ENCODE results near the gene FKBP15. TPM values are rescaled to one million over a fixed set of nuclear protein-coding genes. Genes with fewer than 3 reads are reported as not detected.
"Not testable (repeated sequence)": the region's sequence is repeated elsewhere in the genome, so short reads cannot be mapped to it uniquely, and the experiment has no call there.

The FKBP15 gene
- total RNA-seq, 1 donor from 2014 or later = 18.7 TPM

- DNase-seq = no peak
Observed at GRCh38 chr9:113143432-113144227, 77.4 kb downstream of the FKBP15 start.

GRCh38 chr9:113140896-113141295 is 80.2 kb downstream of the FKBP15 start:
- not testable (repeated sequence) for DNase-seq

GRCh38 chr9:113139953-113140352 is 81.1 kb downstream of the FKBP15 start:
- DNase-seq = no peak

- no peak for DNase-seq
Observed at GRCh38 chr9:113139225-113139829, 81.8 kb downstream of the FKBP15 start.

GRCh38 chr9:113138760-113139159 is 82.3 kb downstream of the FKBP15 start:
- no peak for DNase-seq

GRCh38 chr9:113137196-113138168 is 83.6 kb downstream of the FKBP15 start:
- DNase-seq = no peak

GRCh38 chr9:113131689-113132151 is 89.4 kb downstream of the FKBP15 start:
- peak; percentile 54 for DNase-seq

GRCh38 chr9:113129884-113130283 is 91.2 kb downstream of the FKBP15 start:
- no peak for DNase-seq

GRCh38 chr9:113129466-113129865 is 91.6 kb downstream of the FKBP15 start:
- no peak for DNase-seq

GRCh38 chr9:113125386-113126035 is 95.6 kb downstream of the FKBP15 start:
- DNase-seq = no peak

- not testable (repeated sequence) for DNase-seq
Observed at GRCh38 chr9:113118829-113119228, 102.2 kb downstream of the FKBP15 start.

Other genes starting within 250 kb of the FKBP15 start
- 0.60 and 0.68 TPM in 2 replicates for gene ZNF883, start 209.1 kb downstream of the FKBP15 start, total RNA-seq
- gene ZFP37, start 164.6 kb downstream of the FKBP15 start, total RNA-seq = 1.7 and 2.0 TPM in 2 replicates
- gene SLC31A2, start 70.3 kb downstream of the FKBP15 start, total RNA-seq = 4.2 and 7.3 TPM in 2 replicates
- gene SLC31A1, start 267 bp upstream of the FKBP15 start, total RNA-seq = 13.4 and 16.5 TPM in 2 replicates
- gene CDC26, start 54.3 kb upstream of the FKBP15 start, total RNA-seq = 52.1 and 67.9 TPM in 2 replicates
- gene PRPF4, start 54.4 kb upstream of the FKBP15 start, total RNA-seq = 25.0 and 33.6 TPM in 2 replicates
- gene RNF183, start 82.1 kb upstream of the FKBP15 start, total RNA-seq = not detected in 2 replicates
- gene WDR31, start 119.0 kb upstream of the FKBP15 start, total RNA-seq = 0.17 and 0.37 TPM in 2 replicates
- gene BSPRY, start 128.3 kb upstream of the FKBP15 start, total RNA-seq = not detected in 2 replicates
- 5.6 and 8.3 TPM in 2 replicates for gene HDHD3, start 155.7 kb upstream of the FKBP15 start, total RNA-seq
- 15.0 and 22.4 TPM in 2 replicates for gene ALAD, start 180.0 kb upstream of the FKBP15 start, total RNA-seq
- 57.2 and 61.5 TPM in 2 replicates for gene POLE3, start 189.4 kb upstream of the FKBP15 start, total RNA-seq
- gene C9orf43, start 189.5 kb upstream of the FKBP15 start, total RNA-seq = 0.23 TPM in 1 of 2 replicates, not detected in the other
- gene RGS3, start 242.4 kb upstream of the FKBP15 start, total RNA-seq = 294 and 415 TPM in 2 replicates

Data from dermis blood vessel endothelial cell (primary cell).